Neural progenitor cell (in vitro differentiated cells): ENCODE results near the gene FAM50A. TPM values are rescaled to one million over a fixed set of nuclear protein-coding genes. Genes with fewer than 3 reads are reported as not detected.

Source experiments
- DNase-seq: peaks from one replicate; pipeline ENCODE4 v3.0.0-alpha.2; 2016; ENCODE audit warnings: low spot score
- H2AFZ ChIP-seq: fragments of 200-600 bp; sonication (generic); replicated peaks from 2 replicates; pipeline ENCODE4 v1.6.1; 2016; ENCODE audit warnings: antibody characterized with exemption
- H3F3A ChIP-seq: fragments of 200-600 bp; sonication (generic); 2 replicates; pipeline ENCODE4 v1.6.1; 2016; ENCODE audit warnings: antibody characterized with exemption, low read depth
- H3K27ac ChIP-seq: fragments of 200-600 bp; sonication (generic); 2 replicates; pipeline ENCODE4 v1.5.1; 2016; ENCODE audit warnings: mild to moderate bottlenecking
- H3K27me3 ChIP-seq: fragments of 200-600 bp; sonication (generic); 2 replicates; pipeline ENCODE4 v1.6.1; 2016; ENCODE audit warnings: mild to moderate bottlenecking, moderate library complexity
- H3K36me3 ChIP-seq: fragments of 200-600 bp; sonication (generic); 2 replicates; pipeline ENCODE4 v1.5.1; 2016
- H3K4me1 ChIP-seq: fragments of 200-600 bp; sonication (generic); 2 replicates; pipeline ENCODE4 v1.6.1; 2016; ENCODE audit warnings: mixed run types
- H3K4me2 ChIP-seq: fragments of 200-600 bp; sonication (generic); 2 replicates; pipeline ENCODE4 v1.6.1; 2016
- H3K4me3 ChIP-seq: fragments of 200-600 bp; sonication (generic); 2 replicates; pipeline ENCODE4 v1.5.1; 2016
- H3K79me2 ChIP-seq: fragments of 200-600 bp; sonication (generic); 2 replicates; pipeline ENCODE4 v1.6.1; 2016; ENCODE audit warnings: low read depth
- H3K9ac ChIP-seq: fragments of 200-600 bp; sonication (generic); 2 replicates; pipeline ENCODE4 v1.6.1; 2016
- H3K9me3 ChIP-seq: fragments of 200-600 bp; sonication (generic); 2 replicates; pipeline ENCODE4 v1.5.1; 2016; ENCODE audit warnings: low read depth
- H4K20me1 ChIP-seq: fragments of 200-600 bp; sonication (generic); 2 replicates; pipeline ENCODE4 v1.6.1; 2016; ENCODE audit warnings: low read depth
- H3K27ac Mint-ChIP-seq: 3 replicates; pipeline ENCODE4 v1.8.0; 2021; ENCODE audit warnings: mixed read lengths
- H3K27me3 Mint-ChIP-seq: 2 replicates; pipeline ENCODE4 v1.8.0; 2022; ENCODE audit warnings: low read depth, mild to moderate bottlenecking, inconsistent platforms, moderate library complexity, mixed read lengths; ENCODE audit not compliant: insufficient read depth
- H3K36me3 Mint-ChIP-seq: 3 replicates; pipeline ENCODE4 v1.8.0; 2021; ENCODE audit warnings: mixed read lengths
- H3K4me1 Mint-ChIP-seq: 3 replicates; pipeline ENCODE4 v1.8.0; 2021; ENCODE audit warnings: mixed read lengths
- H3K4me3 Mint-ChIP-seq: 3 replicates; pipeline ENCODE4 v1.8.0; 2021; ENCODE audit warnings: mild to moderate bottlenecking, moderate library complexity, mixed read lengths
- H3K9me3 Mint-ChIP-seq: 3 replicates; pipeline ENCODE4 v1.8.0; 2020; ENCODE audit warnings: mixed read lengths
- CTCF ChIP-seq: fragments of 200-600 bp; sonication (generic); IDR thresholded peaks from 2 replicates; pipeline ENCODE4 v1.5.1; 2017; ENCODE audit warnings: antibody characterized with exemption, mild to moderate bottlenecking
- EZH2 ChIP-seq: fragments of 200-600 bp; sonication (generic); IDR thresholded peaks from 2 replicates; pipeline ENCODE4 v1.6.1; 2017; ENCODE audit warnings: antibody characterized with exemption, mild to moderate bottlenecking, moderate library complexity
- EZH2phosphoT487 ChIP-seq: fragments of 200-600 bp; sonication (generic); IDR thresholded peaks from 2 replicates; pipeline ENCODE4 v1.6.1; 2017; ENCODE audit warnings: antibody characterized with exemption
- total RNA-seq: library from RNA; depleted of rRNA; stranded (reverse); fragments of >200 nt; gene quantifications from 2 replicates; pipeline ENCODE4 v1.2.3, GENCODE V29; 2015; ENCODE audit warnings: low replicate concordance

Gene FAM50A
- total RNA-seq, 1 donor from 2014 or later = 30.4 TPM

GRCh38 chrX:154428176-154429171 lies 15.5 kb upstream of the FAM50A start, which contains the start of gene ATP6AP1:
Gene ATP6AP1, plus strand, starts transcription at chrX:154428677. Its CDS starts 16 bp downstream, at chrX:154428693.
- no peaks in the 10 kb centered on the region for H3K4me1 ChIP-seq
- H3K9me3 ChIP-seq = no peaks in the 10 kb centered on the region
- no peaks in the 10 kb centered on the region for H3K27me3 ChIP-seq
- no peak within 1 kb of the TSS for H3K27ac ChIP-seq
- DNase-seq = peak; percentile 93
- peaks cover 7% of the 10 kb centered on the region for H3F3A ChIP-seq
- H3K36me3 ChIP-seq = no peaks in the 10 kb centered on the region
- H3K79me2 ChIP-seq = peaks cover 16% of the 10 kb centered on the region
- H3K9me3 Mint-ChIP-seq = peaks cover 26% of the 10 kb centered on the region
- peak within 1 kb of the TSS; percentile 65 for H3K4me3 ChIP-seq
- peaks cover 6% of the 10 kb centered on the region for H3K36me3 Mint-ChIP-seq
- TF ChIP-seq EZH2 = no peak
- no peak for TF ChIP-seq CTCF
- no peak for TF ChIP-seq EZH2phosphoT487
- no peak within 1 kb of the TSS for H3K27ac Mint-ChIP-seq
- peaks cover 17% of the 10 kb centered on the region for H3K4me1 Mint-ChIP-seq
- peak within 1 kb of the TSS; percentile 84 for H3K4me3 Mint-ChIP-seq
- peak within 1 kb of the TSS; percentile 79 for H3K4me2 ChIP-seq
- peaks cover 9% of the 10 kb centered on the region for H3K27me3 Mint-ChIP-seq
- H2AFZ ChIP-seq = no peak within 1 kb of the TSS
- peak within 1 kb of the TSS; percentile 31 for H3K9ac ChIP-seq
- no peaks in the 10 kb centered on the region for H4K20me1 ChIP-seq

GRCh38 chrX:154429711-154430110 lies 14.2 kb upstream of the FAM50A start:
- Histone ChIP-seq H3K4me3 (no peak overlapping the region), H3K9me3 (no peaks in the 10 kb centered on the region), H4K20me1 (no peaks in the 10 kb centered on the region), H3F3A (peaks cover 7% of the 10 kb centered on the region), H3K27me3 (no peaks in the 10 kb centered on the region), H3K4me1 (no peaks in the 10 kb centered on the region), H3K36me3 (no peaks in the 10 kb centered on the region), H3K79me2 (peaks cover 16% of the 10 kb centered on the region), H3K9ac (no peak overlapping the region), H2AFZ (no peak overlapping the region), H3K27ac (no peak overlapping the region), H3K4me2 (peak overlapping the region; percentile 79)
- Mint-ChIP-seq H3K27ac (no peak overlapping the region), H3K4me1 (peaks cover 15% of the 10 kb centered on the region), H3K27me3 (peaks cover 11% of the 10 kb centered on the region), H3K36me3 (peaks cover 6% of the 10 kb centered on the region), H3K9me3 (peaks cover 22% of the 10 kb centered on the region), H3K4me3 (peak overlapping the region; percentile 84)
- TF ChIP-seq EZH2 = no peak
- no peak for TF ChIP-seq EZH2phosphoT487
- TF ChIP-seq CTCF = no peak
- no peak for DNase-seq

- no peaks in the 10 kb centered on the region for H3K9me3 ChIP-seq
- Mint-ChIP-seq H3K4me3 (peak overlapping the region; percentile 30), H3K27ac (no peak overlapping the region), H3K4me1 (peaks cover 15% of the 10 kb centered on the region), H3K9me3 (peaks cover 22% of the 10 kb centered on the region), H3K36me3 (peaks cover 6% of the 10 kb centered on the region), H3K27me3 (peaks cover 15% of the 10 kb centered on the region)
- no peaks in the 10 kb centered on the region for H4K20me1 ChIP-seq
- no peak overlapping the region for H3K9ac ChIP-seq
- H3K4me2 ChIP-seq = no peak overlapping the region
- peaks cover 16% of the 10 kb centered on the region for H3K79me2 ChIP-seq
- no peaks in the 10 kb centered on the region for H3K27me3 ChIP-seq
- H3K4me1 ChIP-seq = no peaks in the 10 kb centered on the region
- no peak overlapping the region for H3K27ac ChIP-seq
- DNase-seq = no peak
- H3K36me3 ChIP-seq = no peaks in the 10 kb centered on the region
- TF ChIP-seq EZH2phosphoT487 (no peak), CTCF (no peak), EZH2 (no peak)
- no peak overlapping the region for H3K4me3 ChIP-seq
- H3F3A ChIP-seq = peaks cover 7% of the 10 kb centered on the region
- H2AFZ ChIP-seq = no peak overlapping the region
Measured at GRCh38 chrX:154430479-154430878, 13.5 kb upstream of the FAM50A start.
